Astrocyte of the cerebellum (primary cell): Measurements from ENCODE around the gene FSD1L.

Experiments
- DNase-seq: peaks from one replicate; pipeline ENCODE4 v3.0.0-alpha.2; 2011; ENCODE audit warnings: low read depth
- H3K4me3 ChIP-seq: 2 replicates; pipeline ENCODE4 v1.5.1; 2011; ENCODE audit warnings: mild to moderate bottlenecking, low read depth, low read length, moderate library complexity
- in situ Hi-C: cut with HindIII; loops from 2 replicates; pipeline ENCODE4 v1.10.0; 2017; ENCODE audit warnings: low sequenced_read_pairs
- TF ChIP-seq, protein P1 (sequence below): IDR thresholded peaks from 2 replicates; pipeline ENCODE4 v1.5.1; 2012; ENCODE audit warnings: low read length, low read depth, moderate library complexity, mild to moderate bottlenecking; ENCODE audit errors: missing control alignments

FSD1L gene

GRCh38 chr9:105447814-105448812, at the start of gene FSD1L:
Gene FSD1L (plus strand): TSS chr9:105448034. CDS start chr9:105448221, 187 bp downstream.
- DNase-seq: peak; percentile 68
- TF ChIP-seq, protein P1, sequence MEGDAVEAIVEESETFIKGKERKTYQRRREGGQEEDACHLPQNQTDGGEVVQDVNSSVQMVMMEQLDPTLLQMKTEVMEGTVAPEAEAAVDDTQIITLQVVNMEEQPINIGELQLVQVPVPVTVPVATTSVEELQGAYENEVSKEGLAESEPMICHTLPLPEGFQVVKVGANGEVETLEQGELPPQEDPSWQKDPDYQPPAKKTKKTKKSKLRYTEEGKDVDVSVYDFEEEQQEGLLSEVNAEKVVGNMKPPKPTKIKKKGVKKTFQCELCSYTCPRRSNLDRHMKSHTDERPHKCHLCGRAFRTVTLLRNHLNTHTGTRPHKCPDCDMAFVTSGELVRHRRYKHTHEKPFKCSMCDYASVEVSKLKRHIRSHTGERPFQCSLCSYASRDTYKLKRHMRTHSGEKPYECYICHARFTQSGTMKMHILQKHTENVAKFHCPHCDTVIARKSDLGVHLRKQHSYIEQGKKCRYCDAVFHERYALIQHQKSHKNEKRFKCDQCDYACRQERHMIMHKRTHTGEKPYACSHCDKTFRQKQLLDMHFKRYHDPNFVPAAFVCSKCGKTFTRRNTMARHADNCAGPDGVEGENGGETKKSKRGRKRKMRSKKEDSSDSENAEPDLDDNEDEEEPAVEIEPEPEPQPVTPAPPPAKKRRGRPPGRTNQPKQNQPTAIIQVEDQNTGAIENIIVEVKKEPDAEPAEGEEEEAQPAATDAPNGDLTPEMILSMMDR: peak; percentile 11
- in situ Hi-C loops: no loop called here
- H3K4me3 ChIP-seq: peak within 1 kb of the TSS; percentile 81

DNA sequence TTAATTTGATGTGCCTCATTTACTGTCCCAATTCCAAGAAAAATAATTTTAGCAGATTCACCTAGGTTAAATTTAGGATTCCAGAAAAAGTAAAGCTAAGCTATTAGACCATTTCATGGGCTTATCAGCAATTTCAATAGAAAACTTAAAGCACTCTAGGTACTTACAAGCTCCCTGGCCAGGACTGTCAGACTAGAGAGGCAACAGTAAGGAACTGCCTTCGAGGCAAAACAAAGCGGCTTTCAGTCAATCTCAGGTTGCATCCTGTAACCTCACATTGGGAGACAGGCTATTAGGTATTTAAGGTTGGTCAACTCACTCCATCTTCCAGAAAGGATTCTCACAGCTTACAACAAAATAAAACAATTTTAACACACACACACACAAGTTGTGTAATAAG, 48.7 kb upstream of the FSD1L start:
- DNase-seq: no peak
- in situ Hi-C loops: loop anchor here (25.0 kb wide), 1 partner anchor 212 kb away; no protein-coding TSS in a partner anchor
- H3K4me3 ChIP-seq: no peak overlapping the region
- TF ChIP-seq, protein P1: no peak

- TF ChIP-seq, protein P1: peak; percentile 40
- in situ Hi-C loops: loop anchor here (25.0 kb wide), 1 partner anchor 539 kb away; no protein-coding TSS in a partner anchor
- no peak overlapping the region for H3K4me3 ChIP-seq
- no peak for DNase-seq
Measured at GRCh38 chr9:105401651-105402050, 46.2 kb upstream of the FSD1L start.

DNA sequence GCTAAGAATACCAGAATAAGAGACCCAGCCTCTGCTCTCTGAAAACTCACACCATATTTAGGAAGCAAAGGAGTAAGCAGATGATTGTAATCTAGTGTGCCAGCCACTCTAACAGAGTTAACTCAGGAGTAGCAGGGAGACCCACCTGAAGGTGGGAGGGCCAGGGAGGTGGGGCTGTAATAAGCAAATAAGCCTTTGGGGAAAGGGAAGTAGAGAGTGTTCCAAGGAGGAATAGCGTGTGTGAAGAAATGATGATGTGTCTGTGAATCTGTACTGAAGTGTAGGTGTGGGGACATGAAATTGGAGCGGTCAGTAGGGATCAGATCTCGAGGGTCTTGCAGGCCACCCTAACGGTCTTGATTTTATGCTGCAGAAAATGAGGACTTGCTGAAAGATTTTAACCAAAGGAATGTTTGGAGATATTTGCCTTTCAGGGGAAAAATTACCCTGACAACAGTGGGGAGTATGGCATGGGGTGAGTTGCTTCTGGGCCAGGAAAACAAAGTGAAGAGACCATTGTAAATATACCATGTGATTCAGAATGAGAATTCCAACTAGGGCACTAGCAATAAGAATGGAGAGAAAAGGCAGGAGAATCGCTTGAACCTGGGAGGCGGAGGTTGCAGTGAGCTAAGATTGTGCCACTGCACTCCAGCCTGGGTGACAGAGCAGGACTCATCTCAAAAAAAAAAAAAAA, 44.1 kb upstream of the FSD1L start:
- in situ Hi-C loops: loop anchor here (25.0 kb wide), 1 partner anchor 541 kb away; no protein-coding TSS in a partner anchor
- H3K4me3 ChIP-seq: no peak overlapping the region
- DNase-seq: no peak
- TF ChIP-seq, protein P1: no peak

GRCh38 chr9:105405514-105406131, 42.2 kb upstream of the FSD1L start:
- in situ Hi-C loops: loop anchor here (25.0 kb wide), 1 partner anchor 543 kb away; no protein-coding TSS in a partner anchor
- peak; percentile 34 for DNase-seq
- no peak overlapping the region for H3K4me3 ChIP-seq
- TF ChIP-seq, protein P1: no peak

DNA sequence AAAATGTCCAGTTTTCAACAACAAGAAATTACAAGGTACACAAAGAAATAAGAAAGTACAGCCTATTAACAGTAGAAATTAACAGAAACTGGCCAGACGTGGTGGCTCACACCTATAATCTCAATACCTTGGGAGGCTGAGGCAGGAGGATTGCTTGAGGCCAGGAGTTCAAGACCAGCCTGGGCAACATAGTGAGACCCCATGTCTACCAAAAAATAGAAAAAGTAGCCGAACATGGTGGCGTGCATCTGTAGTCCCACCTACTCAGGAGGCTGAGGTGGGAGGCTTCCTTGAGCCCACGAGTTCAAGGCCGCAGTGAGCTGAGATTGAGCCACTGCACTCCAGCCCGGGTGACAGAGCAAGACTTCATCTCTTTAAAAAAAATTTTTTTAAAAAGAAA, 41.5 kb upstream of the FSD1L start:
- TF ChIP-seq, protein P1: no peak
- in situ Hi-C loops: loop anchor here (25.0 kb wide), 1 partner anchor 544 kb away; no protein-coding TSS in a partner anchor
- H3K4me3 ChIP-seq: no peak overlapping the region
- DNase-seq: no peak
